Measurements from ENCODE around the gene NAB2.

The NAB2 gene

GRCh38 chr12:57089271-57090245 lies 644 bp downstream of the NAB2 start (continued):
- TF ChIP-seq ZNF549 (tag by site-specific recombination; IDR thresholded peaks at IDR 0.05), result no peak
- TF ChIP-seq ZNF23 (tag by site-specific recombination; IDR thresholded peaks at IDR 0.05; ENCODE audit: borderline replicate concordance), result no peak
- TF ChIP-seq ZNF768 (tag by site-specific recombination; IDR thresholded peaks at IDR 0.05), result no peak
- no peak for TF ChIP-seq ZNF664 (tag by site-specific recombination; IDR thresholded peaks at IDR 0.05)
- TF ChIP-seq ZNF280D (tag by site-specific recombination; IDR thresholded peaks at IDR 0.05), result no peak
- TF ChIP-seq SP3 (tag by site-specific recombination; IDR thresholded peaks at IDR 0.05), result peak; percentile 72
- no peak for TF ChIP-seq ZNF785 (tag by site-specific recombination; IDR thresholded peaks at IDR 0.05)
- TF ChIP-seq, protein P1, sequence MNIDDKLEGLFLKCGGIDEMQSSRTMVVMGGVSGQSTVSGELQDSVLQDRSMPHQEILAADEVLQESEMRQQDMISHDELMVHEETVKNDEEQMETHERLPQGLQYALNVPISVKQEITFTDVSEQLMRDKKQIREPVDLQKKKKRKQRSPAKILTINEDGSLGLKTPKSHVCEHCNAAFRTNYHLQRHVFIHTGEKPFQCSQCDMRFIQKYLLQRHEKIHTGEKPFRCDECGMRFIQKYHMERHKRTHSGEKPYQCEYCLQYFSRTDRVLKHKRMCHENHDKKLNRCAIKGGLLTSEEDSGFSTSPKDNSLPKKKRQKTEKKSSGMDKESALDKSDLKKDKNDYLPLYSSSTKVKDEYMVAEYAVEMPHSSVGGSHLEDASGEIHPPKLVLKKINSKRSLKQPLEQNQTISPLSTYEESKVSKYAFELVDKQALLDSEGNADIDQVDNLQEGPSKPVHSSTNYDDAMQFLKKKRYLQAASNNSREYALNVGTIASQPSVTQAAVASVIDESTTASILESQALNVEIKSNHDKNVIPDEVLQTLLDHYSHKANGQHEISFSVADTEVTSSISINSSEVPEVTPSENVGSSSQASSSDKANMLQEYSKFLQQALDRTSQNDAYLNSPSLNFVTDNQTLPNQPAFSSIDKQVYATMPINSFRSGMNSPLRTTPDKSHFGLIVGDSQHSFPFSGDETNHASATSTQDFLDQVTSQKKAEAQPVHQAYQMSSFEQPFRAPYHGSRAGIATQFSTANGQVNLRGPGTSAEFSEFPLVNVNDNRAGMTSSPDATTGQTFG (tag by site-specific recombination; IDR thresholded peaks at IDR 0.05; ENCODE audit: borderline replicate concordance), result no peak
- TF ChIP-seq ZNF473 (tag by site-specific recombination; IDR thresholded peaks at IDR 0.05), result no peak
- no peak for TF ChIP-seq ZNF510 (tag by site-specific recombination; IDR thresholded peaks at IDR 0.05; ENCODE audit: insufficient replicate concordance)
- TF ChIP-seq ZNF621 (tag by site-specific recombination; IDR thresholded peaks at IDR 0.05), result no peak
- no peak for TF ChIP-seq ZNF155 (tag by site-specific recombination; IDR thresholded peaks at IDR 0.05)
- no peak for TF ChIP-seq ZNF521 (tag by site-specific recombination; IDR thresholded peaks at IDR 0.05)
- 0 out of 2 replicates have a peak, but pooled peaks have one; percentile 9 for TF ChIP-seq ZNF133 (tag by site-specific recombination; IDR thresholded peaks at IDR 0.05)
- TF ChIP-seq ZNF426 (tag by site-specific recombination; IDR thresholded peaks at IDR 0.05), result no peak
- no peak for TF ChIP-seq ZBTB21 (tag by site-specific recombination; IDR thresholded peaks at IDR 0.05)
- peak; percentile 63 for TF ChIP-seq ZFP69B (tag by site-specific recombination; IDR thresholded peaks at IDR 0.05)
- no peak for TF ChIP-seq ZNF449 (tag by site-specific recombination; IDR thresholded peaks at IDR 0.05)
- TF ChIP-seq ZNF366 (tag by site-specific recombination; conservative IDR thresholded peaks at IDR 0.05), result no peak; the same call in 1 of the 2 replicates
- TF ChIP-seq, protein P2, sequence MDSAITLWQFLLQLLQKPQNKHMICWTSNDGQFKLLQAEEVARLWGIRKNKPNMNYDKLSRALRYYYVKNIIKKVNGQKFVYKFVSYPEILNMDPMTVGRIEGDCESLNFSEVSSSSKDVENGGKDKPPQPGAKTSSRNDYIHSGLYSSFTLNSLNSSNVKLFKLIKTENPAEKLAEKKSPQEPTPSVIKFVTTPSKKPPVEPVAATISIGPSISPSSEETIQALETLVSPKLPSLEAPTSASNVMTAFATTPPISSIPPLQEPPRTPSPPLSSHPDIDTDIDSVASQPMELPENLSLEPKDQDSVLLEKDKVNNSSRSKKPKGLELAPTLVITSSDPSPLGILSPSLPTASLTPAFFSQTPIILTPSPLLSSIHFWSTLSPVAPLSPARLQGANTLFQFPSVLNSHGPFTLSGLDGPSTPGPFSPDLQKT (IDR thresholded peaks at IDR 0.05; ENCODE audit: borderline replicate concordance, low read depth, low read length), result no peak
- TF ChIP-seq ZNF223 (tag by site-specific recombination; IDR thresholded peaks at IDR 0.05), result no peak
- TF ChIP-seq ZNF585B (tag by site-specific recombination; IDR thresholded peaks at IDR 0.05), result no peak
- no peak for TF ChIP-seq ZNF114 (tag by site-specific recombination; IDR thresholded peaks at IDR 0.05)
- TF ChIP-seq ZNF639 (tag by site-specific recombination; IDR thresholded peaks at IDR 0.05), result no peak
- no peak for TF ChIP-seq ZNF830 (tag by site-specific recombination; IDR thresholded peaks at IDR 0.05; ENCODE audit: low read depth)
- TF ChIP-seq SETDB1 (IDR thresholded peaks at IDR 0.05; ENCODE audit: insufficient read length, low read length), result no peak
- TF ChIP-seq ZBTB17 (tag by site-specific recombination; IDR thresholded peaks at IDR 0.05), result no peak; the same call in 1 of the 2 replicates
- no peak for TF ChIP-seq ZNF560 (tag by site-specific recombination; IDR thresholded peaks at IDR 0.05; ENCODE audit: borderline replicate concordance)
